HepG2 (cell line): ENCODE data around the gene ZBTB4. TPM values are rescaled to one million over a fixed set of nuclear protein-coding genes. Genes with fewer than 3 reads are reported as not detected.

Source experiments
- ATAC-seq: fragments of 200-7000 bp; cut with Tn5 transposase; 3 replicates; pipeline ENCODE4 v1.9.1; 2020; ENCODE audit warnings: mild to moderate bottlenecking, moderate library complexity
- Bru-seq: library from RNA; stranded (reverse); fragments of 400-500 nt; gene quantifications from one replicate; lab custom pipeline; 2021; lab: Mats Ljungman, UMichigan
- BruChase-seq, 2 experiments: library from RNA; stranded (reverse); fragments of 400-500 nt; gene quantifications; one replicate each; lab custom pipeline; 2021; lab: Mats Ljungman, UMichigan
- BruUV-seq: library from RNA; stranded (reverse); fragments of 400-500 nt; replicated peaks from 2 replicates; lab custom pipeline; 2021; lab: Mats Ljungman, UMichigan
- CTCF ChIA-PET: fragments of 300-600 bp; formaldehyde crosslinking; extraction: SDS; loops from one replicate; lab custom pipeline; 2021; ENCODE audit warnings: low total read pairs, inconsistent platforms, low intra/inter-chr PET ratio; lab: Yijun Ruan, JAX
- POLR2A ChIA-PET: fragments of 350-600 bp; sonication (Branson Sonifier 250); formaldehyde crosslinking; loops from one replicate; lab custom pipeline; 2020; ENCODE audit warnings: antibody characterized with exemption, inconsistent platforms; lab: Yijun Ruan, JAX
- DNase-seq: peaks from one replicate; pipeline ENCODE4 v3.0.0-alpha.2; 2015; ENCODE audit warnings: low spot score
- FAIRE-seq: peaks from 3 replicates; lab custom pipeline; 2011; peaks lifted over from hg19 to GRCh38; lab: Jason Lieb, UNC
- H2AFZ ChIP-seq: one replicate; pipeline ENCODE4 v1.6.1; 2011; ENCODE audit warnings: low read length, inconsistent platforms
- H3K27ac ChIP-seq: fragments of 300-600 bp; 3 replicates; pipeline ENCODE4 v1.8.0; 2011; ENCODE audit warnings: mixed run types, mild to moderate bottlenecking, mixed read lengths, low read length, inconsistent platforms; ENCODE audit not compliant: insufficient read depth; ENCODE audit errors: extremely low read length
- H3K27me3 ChIP-seq, 2 experiments: fragments of 200-600 bp in 1 of 2; 2 replicates in 1 of 2; 3 replicates in 1 of 2; pipeline versions ENCODE4 v1.6.0 to v1.8.0; 2011; ENCODE audit warnings: low read length in 2 of 2, mild to moderate bottlenecking in 2 of 2, moderate library complexity in 2 of 2, inconsistent platforms in 1 of 2; ENCODE audit not compliant: insufficient read depth in 2 of 2, control insufficient read depth in 1 of 2
- H3K36me3 ChIP-seq, 2 experiments: fragments of 200-600 bp in 1 of 2; replicated peaks in 1 of 2; 2 replicates in 1 of 2; 3 replicates in 1 of 2; pipeline versions ENCODE4 v1.5.1 to v1.8.0; 2011; ENCODE audit warnings: low read length in 2 of 2, inconsistent platforms in 1 of 2; ENCODE audit not compliant: insufficient read depth in 2 of 2, control insufficient read depth in 1 of 2
- H3K4me1 ChIP-seq: 2 replicates; pipeline ENCODE4 v1.5.1; 2012; ENCODE audit warnings: low read length, inconsistent platforms; ENCODE audit not compliant: insufficient read depth
- H3K4me2 ChIP-seq: 2 replicates; pipeline ENCODE4 v1.6.0; 2011; ENCODE audit warnings: low read depth, low read length, inconsistent platforms
- H3K4me3 ChIP-seq, 3 experiments: fragments of 200-600 bp in 1 of 3; sonication (generic), shearing (Covaris generic) in 1 of 3; replicated peaks in 1 of 3; 2 replicates each; pipeline ENCODE4 v1.5.1; 2011 to 2016; ENCODE audit warnings: low read length in 3 of 3, inconsistent platforms in 2 of 3, low read depth in 2 of 3, mild to moderate bottlenecking in 2 of 3, control low read depth in 1 of 3, mixed read lengths in 1 of 3; ENCODE audit not compliant: insufficient read depth in 1 of 3
- H3K79me2 ChIP-seq: one replicate; pipeline ENCODE4 v1.6.1; 2011; ENCODE audit warnings: low read length, inconsistent platforms; ENCODE audit not compliant: insufficient read depth
- H3K9ac ChIP-seq: 2 replicates; pipeline ENCODE4 v1.6.0; 2011; ENCODE audit warnings: mild to moderate bottlenecking, low read depth, low read length, inconsistent platforms; ENCODE audit not compliant: insufficient read depth
- H3K9me3 ChIP-seq: 2 replicates; pipeline ENCODE4 v1.5.1; 2012; ENCODE audit warnings: mild to moderate bottlenecking, low read length
- H4K20me1 ChIP-seq: 2 replicates; pipeline ENCODE4 v1.6.0; 2011; ENCODE audit warnings: inconsistent platforms, mild to moderate bottlenecking, low read length, moderate library complexity; ENCODE audit not compliant: insufficient read depth
- DR1 ChIP-seq: sonication (generic); formaldehyde crosslinking; IDR thresholded peaks from 2 replicates; pipeline ENCODE4 v1.8.0; 2021; ENCODE audit warnings: mild to moderate bottlenecking, missing genetic modification reagents, inconsistent platforms
- DZIP1 ChIP-seq: sonication (generic); formaldehyde crosslinking; IDR thresholded peaks from 2 replicates; pipeline ENCODE4 v1.5.0; 2020; ENCODE audit warnings: mild to moderate bottlenecking, missing genetic modification reagents
- ELF3 ChIP-seq: IDR thresholded peaks from 2 replicates; pipeline ENCODE4 v1.6.1; 2016; ENCODE audit warnings: missing genetic modification reagents, missing compliant biosample characterization
- KLF13 ChIP-seq: sonication (generic); formaldehyde crosslinking; IDR thresholded peaks from 2 replicates; pipeline ENCODE4 v1.4.0; 2020; ENCODE audit warnings: mild to moderate bottlenecking, missing genetic modification reagents
- KLF15 ChIP-seq: sonication (generic); formaldehyde crosslinking; IDR thresholded peaks from 2 replicates; pipeline ENCODE4 v1.8.1; 2023; ENCODE audit warnings: borderline replicate concordance, mild to moderate bottlenecking, inconsistent platforms, missing genetic modification reagents, mixed read lengths
- MEF2D ChIP-seq: sonication (generic); formaldehyde crosslinking; IDR thresholded peaks from 2 replicates; pipeline ENCODE4 v1.5.1; 2020; ENCODE audit warnings: mild to moderate bottlenecking, missing genetic modification reagents
- NR2F2 ChIP-seq: IDR thresholded peaks from 2 replicates; pipeline ENCODE4 v1.6.1; 2012; ENCODE audit warnings: low read depth, inconsistent platforms, borderline replicate concordance
- PATZ1 ChIP-seq: sonication (generic); formaldehyde crosslinking; IDR thresholded peaks from 2 replicates; pipeline ENCODE4 v1.4.0; 2020; ENCODE audit warnings: missing genetic modification reagents
- REXO4 ChIP-seq: sonication (generic); formaldehyde crosslinking; IDR thresholded peaks from 2 replicates; pipeline ENCODE4 v1.8.0; 2022; ENCODE audit warnings: missing genetic modification reagents, mild to moderate bottlenecking, borderline replicate concordance
- SMARCC2 ChIP-seq: fragments of 450-650 bp; IDR thresholded peaks from 2 replicates; pipeline ENCODE4 v1.6.1; 2017; ENCODE audit warnings: antibody characterized with exemption, mild to moderate bottlenecking
- SRF ChIP-seq: IDR thresholded peaks from 2 replicates; pipeline ENCODE4 v1.6.1; 2011; ENCODE audit warnings: mild to moderate bottlenecking, low read depth, low read length, moderate library complexity
- ZNF253 ChIP-seq: sonication (generic); formaldehyde crosslinking; IDR thresholded peaks from 2 replicates; pipeline ENCODE4 v1.8.0; 2022; ENCODE audit warnings: mild to moderate bottlenecking, missing genetic modification reagents, borderline replicate concordance
- WGBS: methylation state at CpG from one replicate; pipeline ENCODE4 v1.1.6; 2017; ENCODE audit warnings: low lambda C conversion rate; 5-methylcytosine and 5-hydroxymethylcytosine counted together
- in situ Hi-C: cut with HindIII; loops from 2 replicates; pipeline ENCODE4 v1.10.0; 2017; ENCODE audit warnings: low pct_unique_long_range_greater_than_20kb; ENCODE audit not compliant: extremely low pct_ligation_motif_present
- intact Hi-C: fragments of 100-400 bp; cut with micrococcal nuclease; formaldehyde crosslinking; loops from one replicate; pipeline ENCODE4 v1.10.0; 2022; ENCODE audit not compliant: unreplicated experiment
- long read RNA-seq, 2 experiments: library from RNA in 1 of 2; library from polyadenylated mRNA in 1 of 2; stranded (forward) in 1 of 2; unstranded in 1 of 2; transcript quantifications; one replicate each; pipeline ENCODE4 v2.0.0, GENCODE V29; 2019 to 2022
- polyA minus RNA-seq, 3 experiments: library from RNA; depleted of rRNA, polyadenylated mRNA; stranded (reverse); fragments of >200 nt; gene quantifications; 2 replicates each; pipeline ENCODE4 v1.2.3, GENCODE V29; 2011; ENCODE audit warnings: low replicate concordance in 1 of 3
- polyA plus RNA-seq, 8 experiments: library from polyadenylated mRNA; depleted of rRNA in 3 of 8; stranded (reverse) in 7 of 8; unstranded in 1 of 8; fragments of >200 nt; fragmentation: Illumina TruSeq in 4 of 8; extraction: Trizol in 4 of 8; gene quantifications; 2 replicates each; pipeline versions ENCODE4 v1.2.1 to v1.2.3, GENCODE V29; 2011 to 2016; ENCODE audit warnings: low read depth in 4 of 8, missing spikeins in 1 of 8, mixed read lengths in 1 of 8; ENCODE audit not compliant: insufficient read depth in 1 of 8
- total RNA-seq, 5 experiments: library from RNA; depleted of rRNA; stranded (reverse); fragments of >200 nt; fragmentation: Illumina TruSeq; extraction: Trizol; gene quantifications; 2 replicates each; pipeline ENCODE4 v1.2.3, GENCODE V29; 2016; ENCODE audit warnings: low read depth in 1 of 5

ZBTB4 gene
- total RNA-seq (2016; rRNA removed; fragmentation: Illumina TruSeq; extraction: Trizol) (3.3 and 4.3 TPM in 2 replicates), polyA plus RNA-seq (2011; rRNA removed) (7.4 and 7.9 TPM in 2 replicates), polyA minus RNA-seq (2011; rRNA and poly(A)+ RNA removed; ENCODE audit: low replicate concordance) (19.5 and 24.6 TPM in 2 replicates), Bru-seq, nascent RNA (percentile 66 among the genes with signal in this experiment), BruChase-seq, experiment 1, labeled RNA remaining after a 6-hour chase (percentile 71 among the genes with signal in this experiment), BruChase-seq, experiment 2, labeled RNA remaining after a 2-hour chase (percentile 76 among the genes with signal in this experiment)
- 0.40 and 0.53 TPM in 2 replicates for total RNA-seq (2016; cell fraction: cytosol; rRNA removed; fragmentation: Illumina TruSeq; extraction: Trizol; ENCODE audit: low read depth)
- total RNA-seq (2016; cell fraction: insoluble cytoplasmic fraction; rRNA removed; fragmentation: Illumina TruSeq; extraction: Trizol): 3.5 and 4.2 TPM in 2 replicates
- total RNA-seq (2016; cell fraction: membrane; rRNA removed; fragmentation: Illumina TruSeq; extraction: Trizol): 2.0 and 2.1 TPM in 2 replicates
- total RNA-seq (2016; cell fraction: nucleus; rRNA removed; fragmentation: Illumina TruSeq; extraction: Trizol): 4.9 and 5.7 TPM in 2 replicates
- 5.5 and 5.7 TPM in 2 replicates for polyA plus RNA-seq (2011; cell fraction: cytosol; rRNA removed)
- 16.5 and 17.2 TPM in 2 replicates for polyA plus RNA-seq (2011; cell fraction: nucleus; rRNA removed)
- polyA plus RNA-seq (2012): 7.9 and 9.5 TPM in 2 replicates
- 0.25 and 0.36 TPM in 2 replicates for polyA plus RNA-seq (2016; cell fraction: cytosol; fragmentation: Illumina TruSeq; extraction: Trizol; ENCODE audit: low read depth)
- 4.0 and 4.5 TPM in 2 replicates for polyA plus RNA-seq (2016; cell fraction: insoluble cytoplasmic fraction; fragmentation: Illumina TruSeq; extraction: Trizol; ENCODE audit: low read depth)
- 1.1 and 1.4 TPM in 2 replicates for polyA plus RNA-seq (2016; cell fraction: membrane; fragmentation: Illumina TruSeq; extraction: Trizol; ENCODE audit: low read depth)
- 10.4 and 11.2 TPM in 2 replicates for polyA plus RNA-seq (2016; cell fraction: nucleus; fragmentation: Illumina TruSeq; extraction: Trizol; ENCODE audit: insufficient read depth, low read depth)
- polyA minus RNA-seq (2011; cell fraction: cytosol; rRNA and poly(A)+ RNA removed): 6.2 and 7.2 TPM in 2 replicates
- polyA minus RNA-seq (2011; cell fraction: nucleus; rRNA and poly(A)+ RNA removed): 12.5 and 14.9 TPM in 2 replicates
- long read RNA-seq, experiment 1, partial matches to known transcripts: 0 of 2 reads
- long read RNA-seq, experiment 1, other reads (novel, unspliced or antisense): 2 of 2 reads
- long read RNA-seq, experiment 2, full-length matches to known transcripts: 2 of 37 reads
- long read RNA-seq, experiment 2, partial matches to known transcripts: 3 of 37 reads
- long read RNA-seq, experiment 2, other reads (novel, unspliced or antisense): 32 of 37 reads

GRCh38 chr17:7479213-7480088 lies at the start of gene ZBTB4:
Gene ZBTB4, minus strand, starts transcription at chr17:7479631. Its CDS starts 12,830 bp downstream, at chr17:7466801.
- intact Hi-C loops: loop anchor here (5.0 kb wide), 3 partner anchors 32 to 122 kb away; partner anchors contain the start of genes CHRNB1, TMEM256 and TMEM95
- Histone ChIP-seq H3K27me3 (no peaks in the 10 kb centered on the region; a peak in 2 of 5 replicates), H3K27ac (peak within 1 kb of the TSS; percentile 75), H3K36me3 (no peaks in the 10 kb centered on the region), H3K4me1 (peaks cover 74% of the 10 kb centered on the region), H3K9ac (peak within 1 kb of the TSS; percentile 86), H3K4me2 (peak within 1 kb of the TSS; percentile 85), H3K4me3 (peak within 1 kb of the TSS; percentile 72 to 86 (median 79)), H4K20me1 (peaks cover 26% of the 10 kb centered on the region), H3K9me3 (no peaks in the 10 kb centered on the region), H2AFZ (no peak within 1 kb of the TSS), H3K79me2 (peaks cover 42% of the 10 kb centered on the region)
- FAIRE-seq (peak; percentile 21), ATAC-seq (peak; percentile 19), DNase-seq (peak; percentile 59)
- ChIA-PET CTCF (no interaction called here), POLR2A (interaction anchor here (0.9 to 3.5 kb wide), 9 partner anchors 9 to 123 kb away, joined by 3 to 35 read pairs (median 5); partner anchors contain the start of genes CD68, CHRNB1, MPDU1 and PLSCR3)
- no TSS peak for BruUV-seq
- 7% methylated on average over 3 of the region's 92 CpGs for WGBS
- in situ Hi-C loops: loop anchor here (5.0 kb wide), 1 partner anchor 42 kb away; the partner anchor contains the start of genes FGF11 and TMEM102
- TF ChIP-seq DZIP1 (CRISPR knock-in tag) (no peak), SMARCC2 (no peak), KLF13 (CRISPR knock-in tag) (no peak), NR2F2 (no peak), SRF (no peak), KLF15 (CRISPR knock-in tag) (no peak), DR1 (CRISPR knock-in tag) (no peak; the same call in 1 of the 2 replicates), PATZ1 (CRISPR knock-in tag) (peak; percentile 52), REXO4 (no peak), MEF2D (CRISPR knock-in tag) (no peak), ELF3 (CRISPR knock-in tag) (0 out of 2 replicates have a peak, but pooled peaks have one; percentile 10), ZNF253 (CRISPR knock-in tag) (no peak)
